Gastroesophageal sphincter (tissue), 3 donors: ENCODE measurements around the gene SLC39A5.

ENCODE experiments used
- CTCF ChIP-seq, 4 experiments: fragments of 200-600 bp in 2 of 4; fragments of 450-650 bp in 2 of 4; sonication (generic) in 1 of 4; IDR thresholded peaks; one replicate each; pipeline ENCODE4 v1.5.1; 2017 to 2019; ENCODE audit warnings: antibody characterized with exemption in 4 of 4, mild to moderate bottlenecking in 2 of 4, moderate library complexity in 2 of 4
- POLR2A ChIP-seq, 2 donors: fragments of 450-650 bp; IDR thresholded peaks; one replicate each; pipeline ENCODE4 v1.6.1; 2017; ENCODE audit warnings: antibody characterized with exemption in 2 of 2, mild to moderate bottlenecking in 2 of 2, moderate library complexity in 1 of 2

GRCh38 chr12:56280849-56281248 is 51.0 kb downstream of the SLC39A5 start:
- TF ChIP-seq CTCF (IDR thresholded peaks at IDR 0.05), result no peak
- no peak for TF ChIP-seq POLR2A (IDR thresholded peaks at IDR 0.05)
